Neural cell (in vitro differentiated cells): ENCODE measurements around the gene WNT2B.

ENCODE experiments used
- CTCF ChIP-seq: fragments of 450-650 bp; IDR thresholded peaks from 2 replicates; pipeline ENCODE4 v1.5.1; 2014; ENCODE audit warnings: antibody characterized with exemption, mild to moderate bottlenecking, moderate library complexity; ENCODE audit not compliant: poor library complexity, severe bottlenecking
- EP300 ChIP-seq: fragments of 450-650 bp; conservative IDR thresholded peaks from 2 replicates; pipeline ENCODE4 v1.6.1; 2014; ENCODE audit warnings: antibody characterized with exemption, mild to moderate bottlenecking, moderate library complexity; ENCODE audit not compliant: poor library complexity, severe bottlenecking
- EZH2 ChIP-seq: fragments of 200-600, 300-800 bp; shearing (Covaris generic), sonication (generic); IDR thresholded peaks from 2 replicates; pipeline ENCODE4 v1.6.1; 2014; ENCODE audit warnings: antibody characterized with exemption, low read length, borderline replicate concordance, mild to moderate bottlenecking; ENCODE audit not compliant: insufficient read depth, poor library complexity, severe bottlenecking
- POLR2AphosphoS5 ChIP-seq: IDR thresholded peaks from 2 replicates; pipeline ENCODE4 v1.6.1; 2012
- RAD21 ChIP-seq: fragments of 450-650 bp; conservative IDR thresholded peaks from 2 replicates; pipeline ENCODE4 v1.6.1; 2014; ENCODE audit warnings: antibody characterized with exemption, mild to moderate bottlenecking, moderate library complexity
- REST ChIP-seq: IDR thresholded peaks from 2 replicates; pipeline ENCODE4 v1.6.1; 2012; ENCODE audit warnings: borderline replicate concordance
- SMC3 ChIP-seq: fragments of 450-650 bp; conservative IDR thresholded peaks from 2 replicates; pipeline ENCODE4 v1.6.1; 2014; ENCODE audit warnings: antibody characterized with exemption, mild to moderate bottlenecking, moderate library complexity; ENCODE audit not compliant: poor library complexity

- TF ChIP-seq SMC3 (no peak), CTCF (no peak), POLR2AphosphoS5 (no peak), REST (no peak), RAD21 (no peak), EP300 (no peak), EZH2 (no peak)
Observed at GRCh38 chr1:112563341-112563740, 54.6 kb downstream of the WNT2B start.
